ENCODE data around the gene CCNT1.

CCNT1 gene

GRCh38 chr12:48681710-48682532 lies 34.6 kb downstream of the CCNT1 start, which contains the start of gene KANSL2:
Gene KANSL2, minus strand, starts transcription at chr12:48682238. Its CDS starts 606 bp downstream, at chr12:48681632.
- TF ChIP-seq, protein P1, sequence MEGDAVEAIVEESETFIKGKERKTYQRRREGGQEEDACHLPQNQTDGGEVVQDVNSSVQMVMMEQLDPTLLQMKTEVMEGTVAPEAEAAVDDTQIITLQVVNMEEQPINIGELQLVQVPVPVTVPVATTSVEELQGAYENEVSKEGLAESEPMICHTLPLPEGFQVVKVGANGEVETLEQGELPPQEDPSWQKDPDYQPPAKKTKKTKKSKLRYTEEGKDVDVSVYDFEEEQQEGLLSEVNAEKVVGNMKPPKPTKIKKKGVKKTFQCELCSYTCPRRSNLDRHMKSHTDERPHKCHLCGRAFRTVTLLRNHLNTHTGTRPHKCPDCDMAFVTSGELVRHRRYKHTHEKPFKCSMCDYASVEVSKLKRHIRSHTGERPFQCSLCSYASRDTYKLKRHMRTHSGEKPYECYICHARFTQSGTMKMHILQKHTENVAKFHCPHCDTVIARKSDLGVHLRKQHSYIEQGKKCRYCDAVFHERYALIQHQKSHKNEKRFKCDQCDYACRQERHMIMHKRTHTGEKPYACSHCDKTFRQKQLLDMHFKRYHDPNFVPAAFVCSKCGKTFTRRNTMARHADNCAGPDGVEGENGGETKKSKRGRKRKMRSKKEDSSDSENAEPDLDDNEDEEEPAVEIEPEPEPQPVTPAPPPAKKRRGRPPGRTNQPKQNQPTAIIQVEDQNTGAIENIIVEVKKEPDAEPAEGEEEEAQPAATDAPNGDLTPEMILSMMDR (IDR thresholded peaks at IDR 0.05; ENCODE audit: extremely low read depth, missing control alignments) = no peak
- DNase-seq (ENCODE audit: low spot score) = peak; percentile 96

DNA sequence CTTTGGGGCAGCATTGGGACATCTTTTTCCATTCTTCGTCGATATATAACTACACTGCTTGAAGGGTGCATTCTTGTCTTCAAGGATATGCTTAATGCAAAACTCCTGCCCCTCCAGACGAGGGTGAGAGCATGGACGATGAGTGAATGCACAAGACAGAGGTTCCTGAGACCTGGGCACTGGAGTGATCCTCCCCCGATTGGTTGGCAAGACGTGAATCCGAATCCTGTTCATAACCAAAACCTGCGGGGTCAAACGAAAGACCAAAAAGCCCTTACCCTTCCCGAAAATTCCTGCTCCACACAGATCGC lies 35.2 kb downstream of the CCNT1 start:
- DNase-seq (ENCODE audit: low spot score) = peak; percentile 12
- TF ChIP-seq, protein P1 (IDR thresholded peaks at IDR 0.05; ENCODE audit: extremely low read depth, missing control alignments) = no peak

GRCh38 chr12:48680861-48681260 lies 35.6 kb downstream of the CCNT1 start:
- DNase-seq (ENCODE audit: low spot score) = no peak
- TF ChIP-seq, protein P1 (IDR thresholded peaks at IDR 0.05; ENCODE audit: extremely low read depth, missing control alignments) = no peak

GRCh38 chr12:48678551-48679185 lies 37.8 kb downstream of the CCNT1 start:
- TF ChIP-seq, protein P1 (IDR thresholded peaks at IDR 0.05; ENCODE audit: extremely low read depth, missing control alignments) = no peak
- no peak for DNase-seq (ENCODE audit: low spot score)

GRCh38 chr12:48671231-48671856 lies 45.2 kb downstream of the CCNT1 start:
- no peak for DNase-seq (ENCODE audit: low spot score)
- TF ChIP-seq, protein P1 (IDR thresholded peaks at IDR 0.05; ENCODE audit: extremely low read depth, missing control alignments) = no peak

DNA sequence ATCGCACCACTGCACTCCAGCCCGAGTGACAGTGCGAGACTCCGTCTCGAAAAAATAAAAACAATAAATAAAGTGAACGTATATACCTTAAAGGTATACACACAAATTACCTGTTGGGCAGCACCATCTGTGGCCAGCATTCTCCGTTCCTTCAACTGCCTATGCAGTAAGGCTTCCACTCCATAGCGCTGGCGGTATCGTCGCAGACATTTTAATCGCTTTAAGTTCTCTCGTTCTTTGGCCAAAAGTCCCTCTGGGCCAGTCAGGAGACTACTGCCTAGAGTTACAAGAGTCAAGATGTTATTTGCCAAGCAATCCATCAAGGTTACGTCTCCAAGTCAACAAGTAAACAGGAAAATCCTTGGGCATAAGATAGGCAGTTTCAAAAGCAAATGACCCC lies 47.5 kb downstream of the CCNT1 start:
- DNase-seq (ENCODE audit: low spot score) = no peak
- TF ChIP-seq, protein P1 (IDR thresholded peaks at IDR 0.05; ENCODE audit: extremely low read depth, missing control alignments) = no peak

DNA sequence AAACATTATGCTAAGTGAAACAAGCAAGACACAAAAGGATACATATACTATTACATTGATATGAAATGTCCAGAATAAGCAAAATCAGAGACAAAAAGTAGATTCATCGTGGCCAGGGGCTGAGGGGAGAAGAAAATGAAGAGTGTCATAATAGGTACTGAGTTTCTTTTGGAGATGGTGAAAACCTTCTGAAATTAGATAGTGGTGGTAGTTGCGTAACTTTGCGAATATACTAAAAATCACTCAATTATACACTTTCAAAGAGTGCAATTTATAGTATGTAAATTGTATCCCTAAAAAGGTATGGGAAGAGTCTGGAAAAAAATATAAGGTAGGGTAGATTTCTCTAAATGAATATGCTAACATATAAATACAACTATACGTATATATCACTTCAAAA lies 56.6 kb downstream of the CCNT1 start:
- DNase-seq (ENCODE audit: low spot score) = no peak
- TF ChIP-seq, protein P1 (IDR thresholded peaks at IDR 0.05; ENCODE audit: extremely low read depth, missing control alignments) = no peak
